B cell (primary cell): ENCODE data around the gene DRAP1.

Experiments used
- CTCF ChIP-seq: fragments of 200-600 bp; IDR thresholded peaks from one replicate; pipeline ENCODE4 v1.8.0; 2022; ENCODE audit warnings: antibody characterized with exemption, mild to moderate bottlenecking
- EZH2 ChIP-seq: IDR thresholded peaks from 2 replicates; pipeline ENCODE4 v1.6.1; 2012; ENCODE audit warnings: borderline replicate concordance, low read depth, mild to moderate bottlenecking, moderate library complexity, low read length; ENCODE audit not compliant: insufficient read depth, poor library complexity, severe bottlenecking

DNA sequence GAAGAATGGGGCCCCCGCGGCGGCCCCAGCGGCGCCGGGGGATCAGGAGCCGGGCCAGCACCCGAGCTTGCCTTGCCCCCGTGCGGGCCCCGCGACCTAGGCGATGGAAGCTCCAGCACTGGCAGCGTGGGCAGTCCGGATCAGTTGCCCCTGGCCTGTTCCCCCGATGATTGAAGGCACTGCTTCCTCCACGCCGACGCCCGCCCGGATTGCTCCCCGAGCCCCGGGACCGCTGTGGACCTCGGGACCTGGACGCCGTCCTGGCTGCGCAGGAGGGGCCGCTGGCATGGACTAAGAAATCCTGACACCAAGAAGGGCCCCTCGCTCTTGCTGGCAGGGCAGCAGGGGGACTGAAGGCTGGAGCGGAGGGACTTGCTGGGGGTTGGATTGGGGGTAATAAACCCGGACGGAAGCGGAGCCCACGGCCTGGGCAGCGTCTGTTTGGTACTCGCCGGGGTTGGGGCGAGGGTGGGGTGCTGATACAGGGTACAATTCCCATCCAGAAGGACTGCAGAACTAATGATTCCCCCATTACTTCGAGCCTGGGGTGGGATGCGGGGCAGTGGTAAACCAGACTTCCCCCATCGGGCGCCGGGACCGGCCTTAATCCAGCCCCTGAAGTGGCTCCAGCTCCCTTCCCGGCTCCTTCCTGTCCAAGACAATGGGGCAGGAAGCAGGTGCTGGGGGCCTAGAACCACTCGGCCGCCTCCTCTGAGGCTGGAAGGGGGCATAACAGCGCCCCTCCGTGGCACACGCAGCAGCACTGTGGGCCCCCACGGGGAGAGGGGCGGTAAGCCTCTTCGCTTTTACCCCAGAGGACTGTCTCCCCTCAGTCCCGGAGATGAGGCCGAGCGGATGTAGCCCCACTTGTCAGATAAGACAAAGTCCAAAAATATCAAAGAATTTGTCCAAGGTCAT lies 27.7 kb upstream of the DRAP1 start:
- TF ChIP-seq CTCF = no peak
- TF ChIP-seq EZH2 = no peak
